GM19193 (cell line): ENCODE measurements around the gene GUCA1C.

Source experiments
- POLR2A ChIP-seq: IDR thresholded peaks from 4 replicates; pipeline ENCODE4 v1.6.1; 2011; ENCODE audit not compliant: insufficient read depth, insufficient read length; ENCODE audit errors: extremely low read depth

GUCA1C gene

DNA sequence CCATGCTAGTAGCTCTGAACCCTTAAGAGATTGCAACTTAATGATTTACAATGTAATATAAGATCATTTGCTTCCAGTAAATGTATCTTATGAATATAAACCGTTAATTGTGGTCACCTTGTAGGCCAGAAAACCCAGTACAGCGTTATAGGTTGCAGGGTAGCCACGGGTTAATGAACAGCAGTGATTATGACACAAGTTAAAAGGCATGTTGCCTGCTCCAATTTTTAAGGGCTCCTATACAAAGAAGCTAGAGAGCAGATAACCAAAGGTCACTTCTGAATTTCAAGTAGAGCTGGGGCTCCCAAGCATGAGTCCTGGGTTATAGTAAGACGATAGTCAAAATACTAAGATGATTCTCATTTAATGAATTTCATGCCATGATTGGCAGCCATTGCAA is 13.5 kb downstream of the GUCA1C start:
- TF ChIP-seq POLR2A = no peak

GRCh38 chr3:108936924-108937689 is 16.6 kb downstream of the GUCA1C start:
- TF ChIP-seq POLR2A = no peak

GRCh38 chr3:108931035-108931434 is 22.6 kb downstream of the GUCA1C start:
- TF ChIP-seq POLR2A = no peak

DNA sequence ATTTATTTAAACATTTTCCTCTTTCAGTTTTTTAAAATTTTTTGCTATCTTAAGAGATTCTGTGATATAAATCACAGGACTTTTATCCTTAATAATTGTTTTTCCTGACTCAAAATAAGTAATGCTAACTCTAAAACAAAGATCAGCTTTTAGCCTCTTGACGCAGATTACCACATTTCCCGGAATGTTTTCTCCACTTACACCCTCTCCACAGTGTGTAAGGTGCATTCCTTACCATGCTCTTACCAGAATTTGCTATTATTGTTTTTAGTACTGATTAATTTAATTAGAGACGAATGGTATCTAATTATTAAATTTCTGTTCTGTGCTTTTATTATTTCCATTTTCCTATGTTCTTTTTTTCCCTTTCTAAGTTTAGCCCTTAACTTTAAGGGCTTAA is 34.8 kb downstream of the GUCA1C start:
- no peak for TF ChIP-seq POLR2A

GRCh38 chr3:108914774-108915641 is 38.7 kb downstream of the GUCA1C start:
- no peak for TF ChIP-seq POLR2A

DNA sequence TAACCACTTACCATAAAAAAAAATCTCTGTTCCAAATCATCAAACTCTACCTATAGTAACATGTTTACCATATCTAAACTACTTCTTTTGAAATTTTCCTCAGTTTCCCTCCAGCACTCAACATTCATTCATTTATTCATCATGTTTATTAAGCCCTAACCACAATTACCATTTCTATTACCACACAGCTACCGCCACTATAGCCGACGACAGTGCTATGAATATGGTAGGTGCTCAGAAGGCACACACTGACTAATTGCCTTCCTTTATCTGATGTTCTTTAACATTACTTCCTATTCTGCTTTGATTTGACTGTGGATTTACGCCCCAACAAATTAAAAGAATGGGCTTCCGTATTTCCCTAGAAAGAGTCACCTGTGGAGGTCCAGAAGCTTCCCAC is 43.9 kb downstream of the GUCA1C start:
- no peak for TF ChIP-seq POLR2A

- no peak for TF ChIP-seq POLR2A
These were observed 46.5 kb downstream of the GUCA1C start for GRCh38 chr3:108907194-108907593.

GRCh38 chr3:108899530-108899929 is 54.1 kb downstream of the GUCA1C start:
- no peak for TF ChIP-seq POLR2A

GRCh38 chr3:108897883-108898282 is 55.8 kb downstream of the GUCA1C start:
- no peak for TF ChIP-seq POLR2A

GRCh38 chr3:108894981-108895380 is 58.7 kb downstream of the GUCA1C start:
- TF ChIP-seq POLR2A = no peak

- TF ChIP-seq POLR2A = no peak
These were observed 61.8 kb downstream of the GUCA1C start for GRCh38 chr3:108891833-108892232.

DNA sequence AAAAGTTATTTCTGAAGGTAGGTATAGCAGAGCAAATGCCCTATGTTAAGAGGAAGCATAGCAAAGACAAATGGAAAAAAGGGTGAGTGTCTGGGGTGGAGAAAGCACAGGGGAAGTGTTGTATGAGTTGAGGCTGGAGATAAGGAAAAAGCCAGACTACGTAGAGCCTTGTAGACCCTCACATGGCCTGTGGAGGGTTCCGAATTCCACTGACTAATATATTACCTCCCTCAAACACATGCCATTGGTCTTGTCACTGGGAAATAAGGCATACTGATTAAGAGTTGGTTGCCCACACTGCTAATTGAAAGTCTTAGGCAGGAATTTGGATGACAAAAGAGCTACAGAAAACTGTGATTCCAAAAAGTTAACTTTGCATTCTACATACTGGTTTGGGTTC is 65.9 kb downstream of the GUCA1C start:
- no peak for TF ChIP-seq POLR2A

DNA sequence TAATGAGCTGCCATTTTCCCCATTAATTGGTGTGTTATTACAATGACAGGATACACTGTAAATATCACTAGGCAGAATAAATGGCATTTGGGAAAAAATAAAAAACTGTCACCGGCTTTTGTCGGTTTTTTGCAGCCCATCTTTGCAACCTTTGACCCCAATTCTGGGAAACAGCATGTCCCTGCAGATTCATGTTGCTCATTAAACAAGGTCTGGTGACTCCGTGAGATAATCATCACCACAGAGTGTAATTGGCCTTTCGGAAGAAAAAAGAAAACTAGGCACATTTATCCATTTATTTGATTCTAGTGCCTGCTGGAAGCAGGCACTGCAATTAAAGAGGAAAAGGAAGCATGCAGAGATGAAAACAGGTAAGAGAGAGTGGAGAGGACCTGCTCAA is 66.6 kb downstream of the GUCA1C start:
- TF ChIP-seq POLR2A = no peak

- no peak for TF ChIP-seq POLR2A
These were observed 70.3 kb downstream of the GUCA1C start for GRCh38 chr3:108883373-108883772.

- no peak for TF ChIP-seq POLR2A
These were observed 70.9 kb downstream of the GUCA1C start for GRCh38 chr3:108882762-108883161.

DNA sequence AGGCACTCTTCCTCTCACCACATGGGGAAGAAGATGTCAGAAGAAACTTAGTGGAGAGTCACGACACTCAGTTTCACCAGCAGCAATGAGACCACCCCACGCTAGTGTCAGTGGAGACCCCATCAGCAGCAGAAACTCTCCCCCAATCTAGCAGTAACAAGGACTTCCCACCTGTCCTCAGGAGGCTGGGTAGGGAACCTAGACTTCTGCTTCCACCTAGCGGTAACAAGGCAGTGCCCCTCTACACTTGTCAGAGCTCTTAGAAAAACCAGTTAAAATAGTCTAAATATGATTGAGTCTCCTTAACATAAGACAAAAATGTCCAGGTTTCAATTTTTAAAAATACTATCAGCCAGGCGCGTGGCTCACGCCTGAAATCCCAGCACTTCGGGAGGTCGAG is 73.8 kb downstream of the GUCA1C start:
- no peak for TF ChIP-seq POLR2A
